Measurements from ENCODE around the gene ZNF705A.
"Not testable (repeated sequence)": the region's sequence is repeated elsewhere in the genome, so short reads cannot be mapped to it uniquely, and the experiment has no call there.

GRCh38 chr12:8188088-8188487 is 31.3 kb downstream of the ZNF705A start:
- TF ChIP-seq CTCF (conservative IDR thresholded peaks at IDR 0.05; ENCODE audit: low read depth in 2 of 2), result peak; percentile 38; a peak in 3 of 4 replicates
- TF ChIP-seq EZH2phosphoT487 (IDR thresholded peaks at IDR 0.05; ENCODE audit: unreplicated experiment); POLR2AphosphoS5 (IDR thresholded peaks at IDR 0.05; ENCODE audit: low read depth); EZH2 (IDR thresholded peaks at IDR 0.05; ENCODE audit: low read depth, unreplicated experiment); CREB1 (CRISPR knock-in tag; IDR thresholded peaks at IDR 0.05; ENCODE audit: low read depth): not testable (repeated sequence)
